HepG2 (cell line): Measurements from ENCODE around the gene NHSL1. TPM values are rescaled to one million over a fixed set of nuclear protein-coding genes. Genes with fewer than 3 reads are reported as not detected.

ENCODE experiments used
- ATAC-seq: fragments of 200-7000 bp; cut with Tn5 transposase; 3 replicates; pipeline ENCODE4 v1.9.1; 2020; ENCODE audit warnings: mild to moderate bottlenecking, moderate library complexity
- BruUV-seq: library from RNA; stranded (reverse); fragments of 400-500 nt; replicated peaks from 2 replicates; lab custom pipeline; 2021; lab: Mats Ljungman, UMichigan
- CTCF ChIA-PET: fragments of 300-600 bp; formaldehyde crosslinking; extraction: SDS; loops from one replicate; lab custom pipeline; 2021; ENCODE audit warnings: low total read pairs, inconsistent platforms, low intra/inter-chr PET ratio; lab: Yijun Ruan, JAX
- POLR2A ChIA-PET: fragments of 350-600 bp; sonication (Branson Sonifier 250); formaldehyde crosslinking; loops from one replicate; lab custom pipeline; 2020; ENCODE audit warnings: antibody characterized with exemption, inconsistent platforms; lab: Yijun Ruan, JAX
- DNase-seq: peaks from one replicate; pipeline ENCODE4 v3.0.0-alpha.2; 2015; ENCODE audit warnings: low spot score
- FAIRE-seq: peaks from 3 replicates; lab custom pipeline; 2011; peaks lifted over from hg19 to GRCh38; lab: Jason Lieb, UNC
- H2AFZ ChIP-seq: one replicate; pipeline ENCODE4 v1.6.1; 2011; ENCODE audit warnings: low read length, inconsistent platforms
- H3K27ac ChIP-seq: fragments of 300-600 bp; 3 replicates; pipeline ENCODE4 v1.8.0; 2011; ENCODE audit warnings: mixed run types, mild to moderate bottlenecking, mixed read lengths, low read length, inconsistent platforms; ENCODE audit not compliant: insufficient read depth; ENCODE audit errors: extremely low read length
- H3K27me3 ChIP-seq, 2 experiments: fragments of 200-600 bp in 1 of 2; 2 replicates in 1 of 2; 3 replicates in 1 of 2; pipeline versions ENCODE4 v1.6.0 to v1.8.0; 2011; ENCODE audit warnings: low read length in 2 of 2, mild to moderate bottlenecking in 2 of 2, moderate library complexity in 2 of 2, inconsistent platforms in 1 of 2; ENCODE audit not compliant: insufficient read depth in 2 of 2, control insufficient read depth in 1 of 2
- H3K36me3 ChIP-seq, 2 experiments: fragments of 200-600 bp in 1 of 2; replicated peaks in 1 of 2; 2 replicates in 1 of 2; 3 replicates in 1 of 2; pipeline versions ENCODE4 v1.5.1 to v1.8.0; 2011; ENCODE audit warnings: low read length in 2 of 2, inconsistent platforms in 1 of 2; ENCODE audit not compliant: insufficient read depth in 2 of 2, control insufficient read depth in 1 of 2
- H3K4me1 ChIP-seq: 2 replicates; pipeline ENCODE4 v1.5.1; 2012; ENCODE audit warnings: low read length, inconsistent platforms; ENCODE audit not compliant: insufficient read depth
- H3K4me2 ChIP-seq: 2 replicates; pipeline ENCODE4 v1.6.0; 2011; ENCODE audit warnings: low read depth, low read length, inconsistent platforms
- H3K4me3 ChIP-seq, 3 experiments: fragments of 200-600 bp in 1 of 3; sonication (generic), shearing (Covaris generic) in 1 of 3; replicated peaks in 1 of 3; 2 replicates each; pipeline ENCODE4 v1.5.1; 2011 to 2016; ENCODE audit warnings: low read length in 3 of 3, inconsistent platforms in 2 of 3, low read depth in 2 of 3, mild to moderate bottlenecking in 2 of 3, control low read depth in 1 of 3, mixed read lengths in 1 of 3; ENCODE audit not compliant: insufficient read depth in 1 of 3
- H3K79me2 ChIP-seq: one replicate; pipeline ENCODE4 v1.6.1; 2011; ENCODE audit warnings: low read length, inconsistent platforms; ENCODE audit not compliant: insufficient read depth
- H3K9ac ChIP-seq: 2 replicates; pipeline ENCODE4 v1.6.0; 2011; ENCODE audit warnings: mild to moderate bottlenecking, low read depth, low read length, inconsistent platforms; ENCODE audit not compliant: insufficient read depth
- H3K9me3 ChIP-seq: 2 replicates; pipeline ENCODE4 v1.5.1; 2012; ENCODE audit warnings: mild to moderate bottlenecking, low read length
- H4K20me1 ChIP-seq: 2 replicates; pipeline ENCODE4 v1.6.0; 2011; ENCODE audit warnings: inconsistent platforms, mild to moderate bottlenecking, low read length, moderate library complexity; ENCODE audit not compliant: insufficient read depth
- ARID2 ChIP-seq: sonication (generic); formaldehyde crosslinking; IDR thresholded peaks from 2 replicates; pipeline ENCODE4 v1.8.1; 2022; ENCODE audit warnings: mild to moderate bottlenecking, missing genetic modification reagents, borderline replicate concordance
- ARNTL ChIP-seq: sonication (generic); formaldehyde crosslinking; IDR thresholded peaks from 2 replicates; pipeline ENCODE4 v1.4.0; 2020; ENCODE audit warnings: mild to moderate bottlenecking, missing genetic modification reagents
- MAFF ChIP-seq: IDR thresholded peaks from 2 replicates; pipeline ENCODE4 v1.6.1; 2011; ENCODE audit warnings: low read depth, low read length, improper control_type of control experiment
- SALL2 ChIP-seq: sonication (generic); formaldehyde crosslinking; IDR thresholded peaks from 2 replicates; pipeline ENCODE4 v1.8.1; 2023; ENCODE audit warnings: mild to moderate bottlenecking, missing genetic modification reagents, inconsistent platforms
- SP140L ChIP-seq: sonication (generic); formaldehyde crosslinking; IDR thresholded peaks from 2 replicates; pipeline ENCODE4 v1.4.0; 2020; ENCODE audit warnings: missing genetic modification reagents, borderline replicate concordance
- U2AF1 ChIP-seq: fragments of 200-400 bp; formaldehyde crosslinking; optimal IDR thresholded peaks from 2 replicates; pipeline ENCODE3; 2017; ENCODE audit warnings: mild to moderate bottlenecking, low read depth, low read length
- ZBTB7A ChIP-seq: sonication (generic); formaldehyde crosslinking; IDR thresholded peaks from 2 replicates; pipeline ENCODE4 v1.8.0; 2022; ENCODE audit warnings: mild to moderate bottlenecking, missing genetic modification reagents
- ZNF180 ChIP-seq: sonication (generic); formaldehyde crosslinking; IDR thresholded peaks from 2 replicates; pipeline ENCODE4 v1.4.0; 2020; ENCODE audit warnings: low read depth, missing genetic modification reagents, borderline replicate concordance
- ZNF230 ChIP-seq: sonication (generic); formaldehyde crosslinking; IDR thresholded peaks from 2 replicates; pipeline ENCODE4 v1.4.0; 2020; ENCODE audit warnings: mild to moderate bottlenecking, missing genetic modification reagents
- ZNF510 ChIP-seq: sonication (generic); formaldehyde crosslinking; IDR thresholded peaks from 2 replicates; pipeline ENCODE4 v1.4.0; 2020; ENCODE audit warnings: low read depth, mild to moderate bottlenecking, missing genetic modification reagents
- ZNF644 ChIP-seq: IDR thresholded peaks from 2 replicates; pipeline ENCODE4 v1.6.1; 2016; ENCODE audit warnings: low read depth
- ZNF777 ChIP-seq: sonication (generic); formaldehyde crosslinking; IDR thresholded peaks from 2 replicates; pipeline ENCODE4 v1.4.0; 2020; ENCODE audit warnings: missing genetic modification reagents
- WGBS: methylation state at CpG from one replicate; pipeline ENCODE4 v1.1.6; 2017; ENCODE audit warnings: low lambda C conversion rate; 5-methylcytosine and 5-hydroxymethylcytosine counted together
- in situ Hi-C: cut with HindIII; loops from 2 replicates; pipeline ENCODE4 v1.10.0; 2017; ENCODE audit warnings: low pct_unique_long_range_greater_than_20kb; ENCODE audit not compliant: extremely low pct_ligation_motif_present
- intact Hi-C: fragments of 100-400 bp; cut with micrococcal nuclease; formaldehyde crosslinking; loops from one replicate; pipeline ENCODE4 v1.10.0; 2022; ENCODE audit not compliant: unreplicated experiment
- polyA plus RNA-seq, 8 experiments: library from polyadenylated mRNA; depleted of rRNA in 3 of 8; stranded (reverse) in 7 of 8; unstranded in 1 of 8; fragments of >200 nt; fragmentation: Illumina TruSeq in 4 of 8; extraction: Trizol in 4 of 8; gene quantifications; 2 replicates each; pipeline versions ENCODE4 v1.2.1 to v1.2.3, GENCODE V29; 2011 to 2016; ENCODE audit warnings: low read depth in 4 of 8, missing spikeins in 1 of 8, mixed read lengths in 1 of 8; ENCODE audit not compliant: insufficient read depth in 1 of 8
- total RNA-seq, 5 experiments: library from RNA; depleted of rRNA; stranded (reverse); fragments of >200 nt; fragmentation: Illumina TruSeq; extraction: Trizol; gene quantifications; 2 replicates each; pipeline ENCODE4 v1.2.3, GENCODE V29; 2016; ENCODE audit warnings: low read depth in 1 of 5
- TF ChIP-seq, protein P1 (sequence below): sonication (generic); formaldehyde crosslinking; IDR thresholded peaks from 2 replicates; pipeline ENCODE4 v1.5.0; 2020; ENCODE audit warnings: mild to moderate bottlenecking, missing genetic modification reagents, borderline replicate concordance
- TF ChIP-seq, protein P2 (sequence below): sonication (generic); formaldehyde crosslinking; IDR thresholded peaks from 2 replicates; pipeline ENCODE4 v1.4.0; 2020; ENCODE audit warnings: mild to moderate bottlenecking, missing genetic modification reagents

NHSL1 gene
- total and polyA plus RNA-seq, 2 of the 13 experiments (the other 11 are each of a cell fraction or from before 2014, with no cell fraction given) = 24.9 to 53.6 TPM

GRCh38 chr6:138378463-138378862 lies 120.8 kb downstream of the NHSL1 start:
- peaks cover 1% of the 10 kb centered on the region for H3K4me1 ChIP-seq
- no TSS peak for BruUV-seq
- no peak overlapping the region for H2AFZ ChIP-seq
- CTCF ChIA-PET = no interaction called here
- H3K9me3 ChIP-seq = no peaks in the 10 kb centered on the region
- H3K27me3 ChIP-seq = no peaks in the 10 kb centered on the region
- H3K27ac ChIP-seq = no peak overlapping the region
- no peak overlapping the region for H3K9ac ChIP-seq
- POLR2A ChIA-PET = no interaction called here
- H3K4me3 ChIP-seq = no peak overlapping the region
- no peak for TF ChIP-seq SP140L (CRISPR knock-in tag)
- TF ChIP-seq, protein P1, sequence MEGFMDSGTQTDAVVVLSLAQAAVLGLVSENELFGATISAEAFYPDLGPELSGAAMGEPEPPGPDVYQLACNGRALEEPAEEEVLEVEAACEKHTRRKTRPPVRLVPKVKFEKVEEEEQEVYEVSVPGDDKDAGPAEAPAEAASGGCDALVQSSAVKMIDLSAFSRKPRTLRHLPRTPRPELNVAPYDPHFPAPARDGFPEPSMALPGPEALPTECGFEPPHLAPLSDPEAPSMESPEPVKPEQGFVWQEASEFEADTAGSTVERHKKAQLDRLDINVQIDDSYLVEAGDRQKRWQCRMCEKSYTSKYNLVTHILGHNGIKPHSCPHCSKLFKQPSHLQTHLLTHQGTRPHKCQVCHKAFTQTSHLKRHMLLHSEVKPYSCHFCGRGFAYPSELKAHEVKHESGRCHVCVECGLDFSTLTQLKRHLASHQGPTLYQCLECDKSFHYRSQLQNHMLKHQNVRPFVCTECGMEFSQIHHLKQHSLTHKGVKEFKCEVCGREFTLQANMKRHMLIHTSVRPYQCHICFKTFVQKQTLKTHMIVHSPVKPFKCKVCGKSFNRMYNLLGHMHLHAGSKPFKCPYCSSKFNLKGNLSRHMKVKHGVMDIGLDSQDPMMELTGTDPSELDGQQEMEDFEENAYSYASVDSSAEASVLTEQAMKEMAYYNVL = no peak
- no peak overlapping the region for H3K4me2 ChIP-seq
- FAIRE-seq (no peak), ATAC-seq (no peak), DNase-seq (no peak)
- H3K36me3 ChIP-seq = no peaks in the 10 kb centered on the region
- 50% methylated on average over 4 of the region's 4 CpGs for WGBS
- H3K79me2 ChIP-seq = no peaks in the 10 kb centered on the region
- intact Hi-C loops (no loop called here), in situ Hi-C loops (no loop called here)
- no peaks in the 10 kb centered on the region for H4K20me1 ChIP-seq

DNA sequence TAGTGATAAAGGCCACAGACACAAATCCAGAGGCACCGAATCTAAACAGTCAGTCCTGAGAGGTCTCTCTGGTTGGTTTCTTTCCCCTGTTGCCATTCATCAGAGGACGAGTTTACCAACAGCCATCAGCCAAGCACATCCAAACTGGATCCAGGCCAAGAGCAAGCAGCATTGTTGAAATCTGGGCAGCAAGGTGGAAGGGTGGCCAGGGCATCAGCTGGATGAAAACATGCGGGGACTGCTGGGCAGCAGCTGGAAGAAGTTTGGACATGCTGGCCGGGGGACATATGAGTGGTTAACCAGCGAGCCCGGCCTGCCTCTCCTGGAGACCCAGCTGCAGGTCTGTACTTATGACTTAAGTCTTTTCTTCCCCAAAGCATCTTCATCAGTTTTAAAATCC lies 121.5 kb downstream of the NHSL1 start, which contains the start of gene SMIM28:
TSS of gene SMIM28 (plus strand) at position 62 of the 400 bp plus-strand sequence. CDS start at position 230, 168 bp downstream.
- BruUV-seq = no TSS peak
- CTCF ChIA-PET = no interaction called here
- ATAC-seq (no peak), DNase-seq (no peak), FAIRE-seq (no peak)
- Histone ChIP-seq H3K79me2 (no peaks in the 10 kb centered on the region), H3K9ac (no peak within 1 kb of the TSS), H3K4me3 (no peak within 1 kb of the TSS), H4K20me1 (no peaks in the 10 kb centered on the region), H3K36me3 (no peaks in the 10 kb centered on the region), H3K27me3 (no peaks in the 10 kb centered on the region), H3K4me2 (no peak within 1 kb of the TSS), H3K27ac (no peak within 1 kb of the TSS), H2AFZ (no peak within 1 kb of the TSS), H3K9me3 (no peaks in the 10 kb centered on the region), H3K4me1 (no peaks in the 10 kb centered on the region)
- in situ Hi-C loops = no loop called here
- POLR2A ChIA-PET = no interaction called here
- TF ChIP-seq ZNF510 (CRISPR knock-in tag) (no peak), ZNF230 (CRISPR knock-in tag) (no peak), ZNF180 (CRISPR knock-in tag) (no peak), ZNF644 (CRISPR knock-in tag) (no peak), ARNTL (no peak), MAFF (no peak), U2AF1 (no peak), ARID2 (CRISPR knock-in tag) (no peak), SALL2 (CRISPR knock-in tag) (no peak), ZBTB7A (CRISPR knock-in tag) (no peak), ZNF777 (no peak)
- TF ChIP-seq, protein P2, sequence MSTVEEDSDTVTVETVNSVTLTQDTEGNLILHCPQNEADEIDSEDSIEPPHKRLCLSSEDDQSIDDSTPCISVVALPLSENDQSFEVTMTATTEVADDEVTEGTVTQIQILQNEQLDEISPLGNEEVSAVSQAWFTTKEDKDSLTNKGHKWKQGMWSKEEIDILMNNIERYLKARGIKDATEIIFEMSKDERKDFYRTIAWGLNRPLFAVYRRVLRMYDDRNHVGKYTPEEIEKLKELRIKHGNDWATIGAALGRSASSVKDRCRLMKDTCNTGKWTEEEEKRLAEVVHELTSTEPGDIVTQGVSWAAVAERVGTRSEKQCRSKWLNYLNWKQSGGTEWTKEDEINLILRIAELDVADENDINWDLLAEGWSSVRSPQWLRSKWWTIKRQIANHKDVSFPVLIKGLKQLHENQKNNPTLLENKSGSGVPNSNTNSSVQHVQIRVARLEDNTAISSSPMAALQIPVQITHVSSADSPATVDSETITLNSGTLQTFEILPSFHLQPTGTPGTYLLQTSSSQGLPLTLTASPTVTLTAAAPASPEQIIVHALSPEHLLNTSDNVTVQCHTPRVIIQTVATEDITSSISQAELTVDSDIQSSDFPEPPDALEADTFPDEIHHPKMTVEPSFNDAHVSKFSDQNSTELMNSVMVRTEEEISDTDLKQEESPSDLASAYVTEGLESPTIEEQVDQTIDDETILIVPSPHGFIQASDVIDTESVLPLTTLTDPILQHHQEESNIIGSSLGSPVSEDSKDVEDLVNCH (CRISPR knock-in tag) = no peak
- WGBS = 36% methylated on average over 6 of the region's 6 CpGs
- intact Hi-C loops = no loop called here
